ENCODE results near the gene FAM204A. TPM values are rescaled to one million over a fixed set of nuclear protein-coding genes. Genes with fewer than 3 reads are reported as not detected.

Gene FAM204A
- total RNA-seq, 1 experiment from 2014 or later = 44.4 TPM

DNA sequence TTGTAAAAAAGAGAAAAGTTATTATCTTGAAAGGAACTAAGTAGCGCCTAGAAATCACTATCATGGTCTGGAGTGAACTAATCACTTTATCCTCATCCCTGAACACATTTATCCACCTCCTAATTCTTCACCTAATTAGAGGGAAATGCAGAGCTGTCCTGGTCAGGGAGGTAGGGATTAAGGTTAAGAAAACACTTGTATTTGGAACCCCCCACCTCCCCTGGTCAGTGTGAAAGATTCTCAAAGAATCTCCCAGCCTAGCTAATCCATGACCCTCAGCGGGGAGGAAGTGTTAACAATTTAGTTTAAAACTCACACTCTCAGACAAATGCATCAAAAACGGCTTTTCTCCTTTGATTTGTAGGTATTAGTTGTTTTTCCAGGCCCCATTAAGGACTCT lies 83.8 kb downstream of the FAM204A start:
- Histone ChIP-seq H3K9me2 (ENCODE audit: insufficient read depth) (no peaks in the 10 kb centered on the region), H3K27ac (no peak overlapping the region), H3K79me2 (ENCODE audit: low read depth) (no peaks in the 10 kb centered on the region), H3K4me3 (no peak overlapping the region), H3K27me3 (ENCODE audit: insufficient read depth, low read depth) (peaks cover 34% of the 10 kb centered on the region), H3K36me3 (ENCODE audit: low read depth) (no peaks in the 10 kb centered on the region), H3K9me3 (ENCODE audit: insufficient read depth, low read depth) (no peaks in the 10 kb centered on the region), H2AFZ (no peak overlapping the region), H4K20me1 (ENCODE audit: insufficient read depth) (no peaks in the 10 kb centered on the region), H3F3A (ENCODE audit: insufficient read depth, low read depth) (no peaks in the 10 kb centered on the region), H3K4me1 (replicated peaks; ENCODE audit: insufficient read depth) (no peaks in the 10 kb centered on the region), H3K4me2 (no peak overlapping the region)
- ChIA-PET POLR2A (ENCODE audit: unreplicated experiment) (no interaction called here), CTCF (no interaction called here)
- TF ChIP-seq CTCF (conservative IDR thresholded peaks at IDR 0.05) (no peak), EZH2 (IDR thresholded peaks at IDR 0.05; ENCODE audit: low read depth) (no peak)
- BruUV-seq (replicated peaks) = no TSS peak
- intact Hi-C loops (cut with micrococcal nuclease; ENCODE audit: unreplicated experiment) = no loop called here
- no peak for DNase-seq

- Histone ChIP-seq H4K20me1 (ENCODE audit: insufficient read depth) (no peaks in the 10 kb centered on the region), H3K4me2 (no peak overlapping the region), H3K4me3 (no peak overlapping the region), H2AFZ (no peak overlapping the region), H3K27me3 (ENCODE audit: insufficient read depth, low read depth) (peaks cover 38% of the 10 kb centered on the region), H3K36me3 (ENCODE audit: low read depth) (no peaks in the 10 kb centered on the region), H3K9me2 (ENCODE audit: insufficient read depth) (no peaks in the 10 kb centered on the region), H3K79me2 (ENCODE audit: low read depth) (no peaks in the 10 kb centered on the region), H3K4me1 (replicated peaks; ENCODE audit: insufficient read depth) (no peaks in the 10 kb centered on the region), H3K9me3 (ENCODE audit: insufficient read depth, low read depth) (no peaks in the 10 kb centered on the region), H3F3A (ENCODE audit: insufficient read depth, low read depth) (no peaks in the 10 kb centered on the region), H3K27ac (no peak overlapping the region)
- ChIA-PET CTCF (no interaction called here), POLR2A (ENCODE audit: unreplicated experiment) (no interaction called here)
- no peak for DNase-seq
- intact Hi-C loops (cut with micrococcal nuclease; ENCODE audit: unreplicated experiment) = no loop called here
- no TSS peak for BruUV-seq (replicated peaks)
- TF ChIP-seq CTCF (conservative IDR thresholded peaks at IDR 0.05) (no peak), EZH2 (IDR thresholded peaks at IDR 0.05; ENCODE audit: low read depth) (no peak)
Observed at GRCh38 chr10:118256825-118257570, 85.1 kb downstream of the FAM204A start.

GRCh38 chr10:118256209-118256608 lies 85.9 kb downstream of the FAM204A start:
- no peaks in the 10 kb centered on the region for H3K9me3 ChIP-seq (ENCODE audit: insufficient read depth, low read depth)
- no peaks in the 10 kb centered on the region for H3K36me3 ChIP-seq (ENCODE audit: low read depth)
- TF ChIP-seq EZH2 (IDR thresholded peaks at IDR 0.05; ENCODE audit: low read depth) (no peak), CTCF (conservative IDR thresholded peaks at IDR 0.05) (no peak)
- H2AFZ ChIP-seq = no peak overlapping the region
- POLR2A ChIA-PET (ENCODE audit: unreplicated experiment) = no interaction called here
- H3K4me3 ChIP-seq = no peak overlapping the region
- intact Hi-C loops (cut with micrococcal nuclease; ENCODE audit: unreplicated experiment) = no loop called here
- H3K9me2 ChIP-seq (ENCODE audit: insufficient read depth) = no peaks in the 10 kb centered on the region
- no TSS peak for BruUV-seq (replicated peaks)
- no peaks in the 10 kb centered on the region for H4K20me1 ChIP-seq (ENCODE audit: insufficient read depth)
- H3K27me3 ChIP-seq (ENCODE audit: insufficient read depth, low read depth) = peaks cover 38% of the 10 kb centered on the region
- no peak overlapping the region for H3K27ac ChIP-seq
- CTCF ChIA-PET = no interaction called here
- no peak overlapping the region for H3K4me2 ChIP-seq
- H3K79me2 ChIP-seq (ENCODE audit: low read depth) = no peaks in the 10 kb centered on the region
- no peak for DNase-seq
- no peaks in the 10 kb centered on the region for H3K4me1 ChIP-seq (replicated peaks; ENCODE audit: insufficient read depth)
- H3F3A ChIP-seq (ENCODE audit: insufficient read depth, low read depth) = no peaks in the 10 kb centered on the region
